Retinal pigment epithelial cell (primary cell): Measurements from ENCODE around the gene DCTPP1.
"Not testable (repeated sequence)": the region's sequence is repeated elsewhere in the genome, so short reads cannot be mapped to it uniquely, and the experiment has no call there.

Source experiments
- DNase-seq: peaks from one replicate; pipeline ENCODE4 v3.0.0-alpha.2; 2010; ENCODE audit warnings: low read depth
- H3K4me3 ChIP-seq: 2 replicates; pipeline ENCODE4 v1.5.1; 2011; ENCODE audit warnings: mild to moderate bottlenecking, low read length, control low read depth, moderate library complexity
- TF ChIP-seq, protein P1 (sequence below): conservative IDR thresholded peaks from 2 replicates; pipeline ENCODE4 v1.5.1; 2011; ENCODE audit warnings: low read depth, low read length, control low read depth, inconsistent platforms

Gene DCTPP1

DNA sequence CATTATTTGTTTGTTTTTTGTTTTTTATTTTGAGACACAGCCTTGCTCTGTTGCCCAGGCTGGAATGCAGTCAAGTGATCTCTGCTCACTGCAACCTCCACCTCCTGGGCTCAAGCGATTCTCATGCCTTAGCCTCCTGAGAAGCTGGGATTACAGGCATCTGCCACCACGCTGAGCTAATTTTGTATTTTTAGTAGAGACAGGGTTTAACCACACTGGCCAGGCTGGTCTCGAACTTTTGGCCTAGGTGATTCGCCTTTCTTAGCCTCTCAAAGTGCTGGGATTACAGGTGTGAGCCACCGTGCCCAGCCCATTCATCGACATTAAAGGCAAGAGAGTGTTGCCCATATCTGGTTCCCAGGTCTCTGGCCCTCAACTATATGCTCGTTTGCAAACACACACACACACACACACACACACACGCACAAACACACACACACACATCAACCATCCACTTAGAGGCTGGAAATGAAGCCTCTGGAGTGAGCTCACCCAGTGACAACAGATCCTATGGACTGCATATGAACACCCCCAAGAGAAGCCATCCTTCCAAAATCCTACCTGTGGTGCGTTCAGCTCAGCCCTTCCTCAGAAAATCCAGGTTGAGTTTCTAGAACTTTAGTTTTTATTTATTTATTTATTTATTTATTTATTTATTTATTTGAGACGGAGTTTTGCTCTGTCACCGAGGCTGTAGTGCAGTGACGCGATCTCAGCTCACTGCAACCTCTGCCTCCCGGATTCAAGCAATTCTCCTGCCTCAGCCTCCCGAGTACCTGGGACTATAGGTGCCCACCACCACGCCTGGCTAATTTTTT, 28.1 kb upstream of the DCTPP1 start:
- H3K4me3 ChIP-seq = no peak overlapping the region
- no peak for DNase-seq

GRCh38 chr16:30457256-30457655, 27.4 kb upstream of the DCTPP1 start:
- TF ChIP-seq, protein P1, sequence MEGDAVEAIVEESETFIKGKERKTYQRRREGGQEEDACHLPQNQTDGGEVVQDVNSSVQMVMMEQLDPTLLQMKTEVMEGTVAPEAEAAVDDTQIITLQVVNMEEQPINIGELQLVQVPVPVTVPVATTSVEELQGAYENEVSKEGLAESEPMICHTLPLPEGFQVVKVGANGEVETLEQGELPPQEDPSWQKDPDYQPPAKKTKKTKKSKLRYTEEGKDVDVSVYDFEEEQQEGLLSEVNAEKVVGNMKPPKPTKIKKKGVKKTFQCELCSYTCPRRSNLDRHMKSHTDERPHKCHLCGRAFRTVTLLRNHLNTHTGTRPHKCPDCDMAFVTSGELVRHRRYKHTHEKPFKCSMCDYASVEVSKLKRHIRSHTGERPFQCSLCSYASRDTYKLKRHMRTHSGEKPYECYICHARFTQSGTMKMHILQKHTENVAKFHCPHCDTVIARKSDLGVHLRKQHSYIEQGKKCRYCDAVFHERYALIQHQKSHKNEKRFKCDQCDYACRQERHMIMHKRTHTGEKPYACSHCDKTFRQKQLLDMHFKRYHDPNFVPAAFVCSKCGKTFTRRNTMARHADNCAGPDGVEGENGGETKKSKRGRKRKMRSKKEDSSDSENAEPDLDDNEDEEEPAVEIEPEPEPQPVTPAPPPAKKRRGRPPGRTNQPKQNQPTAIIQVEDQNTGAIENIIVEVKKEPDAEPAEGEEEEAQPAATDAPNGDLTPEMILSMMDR = no peak
- no peak for DNase-seq
- no peak overlapping the region for H3K4me3 ChIP-seq

More for the DNA sequence above, 28.1 kb upstream of the DCTPP1 start:
- TF ChIP-seq, protein P1 = no peak

DNA sequence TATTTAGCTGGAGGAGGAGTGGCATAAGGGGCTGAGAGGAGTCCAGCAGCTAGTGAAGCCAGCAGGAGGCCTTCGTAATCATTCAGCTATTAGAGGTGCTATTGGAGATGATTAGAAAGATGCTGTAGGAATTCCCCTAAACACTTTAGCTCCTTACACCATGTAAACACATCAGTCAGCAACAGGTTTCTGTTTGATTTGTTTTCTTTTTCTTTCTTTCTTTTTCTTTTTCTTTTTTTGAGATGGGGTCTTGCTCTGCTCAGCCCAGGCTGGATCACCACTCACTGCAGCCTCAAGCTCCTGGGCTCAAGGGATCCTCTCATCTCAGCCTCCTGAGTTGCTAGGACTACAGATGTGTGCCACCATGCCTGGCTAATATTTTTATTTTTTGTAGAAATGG, 26.5 kb upstream of the DCTPP1 start:
- TF ChIP-seq, protein P1 = no peak
- no peak overlapping the region for H3K4me3 ChIP-seq
- DNase-seq = no peak

DNA sequence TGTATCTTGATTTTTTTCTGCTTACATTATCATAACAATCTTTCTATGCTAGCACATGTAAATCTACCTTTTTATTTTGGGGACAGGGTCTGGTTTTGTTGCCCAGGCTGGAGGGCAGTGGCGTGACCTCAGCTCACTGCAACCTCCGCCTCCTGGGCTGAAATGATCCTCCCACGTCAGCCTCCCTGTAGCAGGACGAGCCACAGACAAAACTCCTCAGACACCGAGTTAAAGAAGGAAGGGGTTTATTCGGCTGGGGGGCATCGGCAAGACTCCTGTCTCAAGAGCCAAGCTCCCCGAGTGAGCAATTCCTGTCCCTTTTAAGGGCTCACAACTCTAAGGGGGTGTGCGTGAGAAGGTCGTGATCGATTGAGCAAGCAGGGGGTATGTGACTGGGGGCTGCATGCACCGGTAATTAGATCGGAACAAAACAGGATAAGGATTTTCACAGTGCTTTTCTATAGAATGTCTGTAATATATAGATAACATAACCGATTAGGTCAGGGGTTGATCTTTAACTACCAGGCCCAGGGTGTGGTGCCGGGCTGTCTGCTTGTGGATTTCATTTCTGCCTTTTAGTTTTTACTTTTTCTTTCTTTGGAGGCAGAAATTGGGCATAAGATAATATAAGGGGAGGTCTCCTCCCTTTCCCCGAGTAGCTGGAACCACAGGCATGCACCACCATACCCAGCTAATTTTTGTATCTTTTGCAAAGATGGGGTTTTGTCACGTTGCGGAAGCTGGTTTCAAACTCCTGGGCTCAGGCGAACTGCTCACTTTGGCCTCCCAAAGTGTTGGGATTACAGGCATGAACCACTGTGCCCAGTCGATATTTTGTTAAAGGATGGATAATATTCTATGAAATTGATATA, 23.1 kb upstream of the DCTPP1 start:
- not testable (repeated sequence) for DNase-seq, H3K4me3 ChIP-seq

GRCh38 chr16:30449116-30449435, 19.2 kb upstream of the DCTPP1 start:
- TF ChIP-seq, protein P1 = no peak
- no peak overlapping the region for H3K4me3 ChIP-seq
- no peak for DNase-seq

DNA sequence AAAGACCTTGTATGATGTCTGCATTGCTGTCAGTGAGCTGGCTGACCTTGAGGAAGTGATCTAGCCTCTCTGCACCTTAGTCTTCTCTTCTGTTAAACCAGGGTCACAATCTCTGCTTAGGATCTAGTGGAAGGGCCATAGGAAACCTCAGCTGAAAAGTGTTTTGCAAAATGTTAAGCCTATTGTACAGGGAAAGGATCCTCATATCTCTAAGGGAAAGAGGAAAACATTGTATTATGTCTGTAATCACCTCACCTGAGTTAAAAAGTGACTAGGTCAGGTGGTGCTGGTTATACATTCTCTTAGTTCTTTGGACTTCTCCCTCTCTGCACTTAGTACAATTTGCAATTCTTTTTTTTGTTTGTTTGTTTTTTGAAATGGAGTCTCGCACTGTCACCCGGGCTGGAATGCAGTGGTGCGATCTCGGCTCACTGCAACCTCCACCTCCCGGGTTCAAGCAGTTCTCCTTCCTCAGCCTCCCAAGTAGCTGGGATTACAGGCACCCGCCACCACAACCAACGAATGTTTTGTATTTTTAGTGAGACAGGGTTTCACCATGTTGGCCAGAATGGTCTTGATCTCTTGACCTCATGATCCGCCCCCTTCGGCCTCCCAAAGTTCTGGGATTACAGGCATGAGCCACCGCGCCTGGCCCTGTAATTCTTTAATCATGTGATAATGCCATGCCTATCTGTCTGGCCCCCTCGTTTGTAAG, 17.8 kb upstream of the DCTPP1 start:
- TF ChIP-seq, protein P1 = no peak
- no peak overlapping the region for H3K4me3 ChIP-seq
- no peak for DNase-seq

DNA sequence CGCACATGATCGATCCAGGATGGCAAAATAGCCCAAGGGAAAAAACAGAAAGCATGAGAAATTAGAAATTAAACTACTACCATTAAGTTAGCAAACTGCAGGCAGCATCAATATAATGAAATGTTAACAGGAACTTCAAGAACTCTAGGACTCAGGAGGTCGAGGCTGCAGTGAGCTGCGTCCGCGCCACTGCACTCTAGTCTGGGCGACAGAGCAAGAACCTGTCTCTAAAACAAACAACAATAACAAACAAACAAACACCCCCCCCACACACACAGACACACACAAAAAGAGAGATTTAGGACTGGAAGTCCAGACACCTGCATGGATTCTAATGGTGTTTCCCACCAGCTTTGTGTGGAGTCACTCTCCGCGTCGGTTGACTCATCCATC, 16.4 kb upstream of the DCTPP1 start:
- DNase-seq = no peak
- TF ChIP-seq, protein P1 = no peak
- H3K4me3 ChIP-seq = peak overlapping the region; percentile 67
